Measurements from ENCODE around the gene ALDH4A1.

GRCh38 chr1:18927082-18927653 is 24.8 kb upstream of the ALDH4A1 start:
- TF ChIP-seq CTCF (IDR thresholded peaks at IDR 0.05) (no peak), POLR2A (IDR thresholded peaks at IDR 0.05) (no peak)
